IMR-90 (cell line): ENCODE results near the gene GSK3B. TPM values are rescaled to one million over a fixed set of nuclear protein-coding genes. Genes with fewer than 3 reads are reported as not detected.

Experiments
- ATAC-seq: fragments of 200-7000 bp; cut with Tn5 transposase; 2 replicates; pipeline ENCODE4 v1.9.1; 2020; ENCODE audit warnings: low read depth, mild to moderate bottlenecking, moderate library complexity
- BruUV-seq: library from RNA; stranded (reverse); fragments of 400-500 nt; replicated peaks from 2 replicates; lab custom pipeline; 2021; lab: Mats Ljungman, UMichigan
- CTCF ChIA-PET: fragments of 300-600 bp; formaldehyde crosslinking; extraction: SDS; loops from one replicate; lab custom pipeline; 2021; ENCODE audit warnings: antibody characterized with exemption; lab: Yijun Ruan, JAX
- POLR2A ChIA-PET: fragments of 300-600 bp; sonication (Branson Sonifier 250); formaldehyde crosslinking; loops from one replicate; lab custom pipeline; 2022; ENCODE audit warnings: antibody characterized with exemption; ENCODE audit not compliant: unreplicated experiment; lab: Charles Lee
- DNase-seq: peaks from one replicate; pipeline ENCODE4 v3.0.0; 2013
- H2AFZ ChIP-seq: replicated peaks from 2 replicates; pipeline ENCODE3; 2013; ENCODE audit warnings: low read length, mild to moderate bottlenecking; ENCODE audit not compliant: poor library complexity
- H2AK5ac ChIP-seq: 2 replicates; pipeline ENCODE4 v1.6.1; 2013; ENCODE audit warnings: low read depth, low read length, inconsistent platforms
- H2AK9ac ChIP-seq: replicated peaks from 2 replicates; pipeline ENCODE3; 2013; ENCODE audit warnings: mild to moderate bottlenecking, low read depth, low read length, moderate library complexity; ENCODE audit not compliant: poor library complexity
- H2BK120ac ChIP-seq: 2 replicates; pipeline ENCODE4 v1.6.1; 2013; ENCODE audit warnings: low read depth, low read length, inconsistent platforms
- H2BK15ac ChIP-seq: 3 replicates; pipeline ENCODE4 v1.6.1; 2013; ENCODE audit warnings: low read depth, low read length, inconsistent platforms
- H2BK20ac ChIP-seq: 2 replicates; pipeline ENCODE4 v1.6.1; 2013; ENCODE audit warnings: low read depth, mild to moderate bottlenecking, inconsistent platforms, low read length, moderate library complexity
- H2BK5ac ChIP-seq: 2 replicates; pipeline ENCODE4 v1.6.1; 2013; ENCODE audit warnings: mild to moderate bottlenecking, low read depth, low read length, inconsistent platforms; ENCODE audit not compliant: poor library complexity, severe bottlenecking
- H3K14ac ChIP-seq: replicated peaks from 2 replicates; pipeline ENCODE4 v1.6.1; 2013; ENCODE audit warnings: low read depth, low read length, inconsistent platforms
- H3K18ac ChIP-seq: 2 replicates; pipeline ENCODE4 v1.6.1; 2013; ENCODE audit warnings: low read depth, low read length, control low read depth
- H3K23ac ChIP-seq: 2 replicates; pipeline ENCODE4 v1.6.1; 2013; ENCODE audit warnings: low read depth, low read length, inconsistent platforms
- H3K27ac ChIP-seq: 2 replicates; pipeline ENCODE4 v1.5.1; 2013; ENCODE audit warnings: mild to moderate bottlenecking, control low read depth, low read length; ENCODE audit not compliant: insufficient read depth
- H3K27me3 ChIP-seq: 2 replicates; pipeline ENCODE4 v1.6.1; 2013; ENCODE audit warnings: low read length; ENCODE audit not compliant: control insufficient read depth, insufficient read depth
- H3K36me3 ChIP-seq: 2 replicates; pipeline ENCODE4 v1.6.1; 2013; ENCODE audit warnings: low read length, mixed read lengths; ENCODE audit not compliant: control insufficient read depth, insufficient read depth
- H3K4ac ChIP-seq: 2 replicates; pipeline ENCODE4 v1.6.1; 2013; ENCODE audit warnings: low read depth, low read length, inconsistent platforms
- H3K4me1 ChIP-seq: 2 replicates; pipeline ENCODE4 v1.6.1; 2013; ENCODE audit warnings: low read length, mixed read lengths; ENCODE audit not compliant: control insufficient read depth, insufficient read depth
- H3K4me2 ChIP-seq: 2 replicates; pipeline ENCODE4 v1.6.1; 2013; ENCODE audit warnings: low read depth, mild to moderate bottlenecking, control low read depth, low read length, moderate library complexity
- H3K4me3 ChIP-seq: 2 replicates; pipeline ENCODE4 v1.5.1; 2013; ENCODE audit warnings: low read depth, mild to moderate bottlenecking, control low read depth, low read length, moderate library complexity; ENCODE audit not compliant: insufficient read depth
- H3K56ac ChIP-seq: 2 replicates; pipeline ENCODE4 v1.6.1; 2013; ENCODE audit warnings: low read length, inconsistent platforms; ENCODE audit not compliant: insufficient read depth; ENCODE audit errors: extremely low read depth
- H3K79me1 ChIP-seq, 2 experiments: 2 replicates each; pipeline ENCODE4 v1.6.1; 2013; ENCODE audit warnings: low read length in 2 of 2, inconsistent platforms in 1 of 2, low read depth in 1 of 2
- H3K9ac ChIP-seq: 2 replicates; pipeline ENCODE4 v1.6.1; 2013; ENCODE audit warnings: low read depth, low read length, control low read depth
- H3K9me1 ChIP-seq: 2 replicates; pipeline ENCODE4 v1.6.1; 2013; ENCODE audit warnings: low read length, inconsistent platforms; ENCODE audit not compliant: insufficient read depth
- H3K9me3 ChIP-seq: 2 replicates; pipeline ENCODE4 v1.6.1; 2013; ENCODE audit warnings: low read length; ENCODE audit not compliant: control insufficient read depth, insufficient read depth
- H4K20me1 ChIP-seq: 2 replicates; pipeline ENCODE4 v1.6.1; 2013; ENCODE audit warnings: low read length, inconsistent platforms; ENCODE audit not compliant: insufficient read depth
- H4K5ac ChIP-seq: 2 replicates; pipeline ENCODE4 v1.6.1; 2013; ENCODE audit warnings: mild to moderate bottlenecking, low read depth, low read length, control low read depth
- H4K8ac ChIP-seq, 2 experiments: 2 replicates each; pipeline ENCODE4 v1.6.1; 2013; ENCODE audit warnings: low read depth in 2 of 2, low read length in 2 of 2, control low read depth in 1 of 2, inconsistent platforms in 1 of 2
- H4K91ac ChIP-seq: 2 replicates; pipeline ENCODE4 v1.6.1; 2013; ENCODE audit warnings: low read depth, low read length, inconsistent platforms; ENCODE audit not compliant: insufficient read depth
- BHLHE40 ChIP-seq: fragments of 150-350 bp; IDR thresholded peaks from 2 replicates; pipeline ENCODE4 v1.6.1; 2016; ENCODE audit warnings: mild to moderate bottlenecking, low read depth, low read length
- CEBPB ChIP-seq: IDR thresholded peaks from 2 replicates; pipeline ENCODE4 v1.6.1; 2012; ENCODE audit warnings: low read depth, low read length, improper control_type of control experiment
- CHD1 ChIP-seq: IDR thresholded peaks from 2 replicates; pipeline ENCODE4 v1.6.1; 2012; ENCODE audit warnings: low read depth, low read length, improper control_type of control experiment
- FOS ChIP-seq: fragments of 150-350 bp; IDR thresholded peaks from 2 replicates; pipeline ENCODE4 v1.6.1; 2016; ENCODE audit warnings: low read depth, low read length
- MAFK ChIP-seq: IDR thresholded peaks from 2 replicates; pipeline ENCODE4 v1.6.1; 2012; ENCODE audit warnings: low read depth, low read length, improper control_type of control experiment
- MAZ ChIP-seq: IDR thresholded peaks from 2 replicates; pipeline ENCODE4 v1.6.1; 2012; ENCODE audit warnings: low read depth, mild to moderate bottlenecking, low read length, improper control_type of control experiment, moderate library complexity, borderline replicate concordance
- MXI1 ChIP-seq: IDR thresholded peaks from 2 replicates; pipeline ENCODE4 v1.6.1; 2012; ENCODE audit warnings: low read depth, mild to moderate bottlenecking, low read length, moderate library complexity, borderline replicate concordance
- NFE2L2 ChIP-seq: fragments of 150-350 bp; IDR thresholded peaks from 2 replicates; pipeline ENCODE4 v1.6.1; 2016; ENCODE audit warnings: low read depth, mild to moderate bottlenecking, low read length
- POLR2A ChIP-seq: IDR thresholded peaks from 2 replicates; pipeline ENCODE4 v1.6.1; 2012; ENCODE audit warnings: mild to moderate bottlenecking, low read depth, low read length
- RAD21 ChIP-seq: IDR thresholded peaks from 2 replicates; pipeline ENCODE4 v1.6.1; 2012; ENCODE audit warnings: low read length, improper control_type of control experiment
- RCOR1 ChIP-seq: IDR thresholded peaks from 2 replicates; pipeline ENCODE4 v1.6.1; 2012; ENCODE audit warnings: mild to moderate bottlenecking, low read length, improper control_type of control experiment; ENCODE audit not compliant: insufficient replicate concordance
- RFX5 ChIP-seq: IDR thresholded peaks from 2 replicates; pipeline ENCODE4 v1.8.0; 2012; ENCODE audit warnings: low read depth, mild to moderate bottlenecking, low read length, moderate library complexity
- SMC3 ChIP-seq: fragments of 150-350 bp; IDR thresholded peaks from 2 replicates; pipeline ENCODE4 v1.6.1; 2016; ENCODE audit warnings: low read depth, mild to moderate bottlenecking, antibody characterized with exemption, low read length, moderate library complexity
- WGBS, 2 experiments: methylation state at CpG; one replicate each; pipeline versions ENCODE4 v1.1.5 to v1.1.7; 2013; ENCODE audit warnings: missing lambda C conversion rate in 2 of 2; ENCODE audit not compliant: insufficient read length in 1 of 2; ENCODE audit errors: extremely low coverage in 2 of 2; 5-methylcytosine and 5-hydroxymethylcytosine counted together
- dilution Hi-C: fragments of 300-500 bp; cut with HindIII; formaldehyde crosslinking; loops from one replicate; pipeline ENCODE4 v1.14.3; 2018; ENCODE audit warnings: low sequenced_read_pairs; ENCODE audit not compliant: unreplicated experiment
- in situ Hi-C: fragments of 300-500 bp; cut with MboI; formaldehyde crosslinking; loops from 3 replicates; pipeline ENCODE4 v1.14.3; 2019; ENCODE audit warnings: low sequenced_read_pairs, inconsistent platforms, mixed read lengths
- intact Hi-C: fragments of 100-400 bp; cut with micrococcal nuclease; formaldehyde crosslinking; loops from 2 replicates; pipeline ENCODE4 v1.10.0; 2022
- polyA plus RNA-seq, 3 experiments: library from polyadenylated mRNA; depleted of rRNA; stranded (reverse); fragments of >200 nt; gene quantifications; 2 replicates each; pipeline ENCODE4 v1.2.3, GENCODE V29; 2012; ENCODE audit warnings: low replicate concordance in 1 of 3
- total RNA-seq: library from RNA; depleted of rRNA; stranded (reverse); fragments of >200 nt; gene quantifications from 2 replicates; pipeline ENCODE4 v1.2.3, GENCODE V29; 2012
- TF ChIP-seq, protein P1 (sequence below): fragments of 150-350 bp; IDR thresholded peaks from 2 replicates; pipeline ENCODE4 v1.6.1; 2016; ENCODE audit warnings: low read depth, mild to moderate bottlenecking, low read length, moderate library complexity, borderline replicate concordance
- TF ChIP-seq, protein P2 (sequence below): conservative IDR thresholded peaks from 2 replicates; pipeline ENCODE4 v1.5.1; 2012; ENCODE audit warnings: mild to moderate bottlenecking, low read depth, low read length, improper control_type of control experiment

GSK3B gene
- total and polyA plus RNA-seq, 2 of the 4 experiments (the other 2 are of a cell fraction): 19.2 to 33.2 TPM

GRCh38 chr3:120024103-120024502 is 70.1 kb downstream of the GSK3B start:
- Histone ChIP-seq H4K20me1 (peaks cover 91% of the 10 kb centered on the region), H2BK120ac (no peak overlapping the region), H3K36me3 (no peaks in the 10 kb centered on the region), H3K18ac (no peak overlapping the region), H3K4me3 (no peak overlapping the region), H3K56ac (no peak overlapping the region), H2BK20ac (no peak overlapping the region), H3K23ac (no peak overlapping the region), H2AFZ (no peak overlapping the region), H4K91ac (no peak overlapping the region), H3K9me3 (no peaks in the 10 kb centered on the region), H2AK9ac (no peak overlapping the region), H2AK5ac (no peak overlapping the region), H3K4ac (no peak overlapping the region), H4K8ac (no peak overlapping the region), H3K14ac (no peak overlapping the region), H3K79me1 (peaks cover 12 to 76% of the 10 kb centered on the region in 2 experiments), H2BK5ac (no peak overlapping the region), H3K4me1 (no peaks in the 10 kb centered on the region; the same call in 1 of the 2 replicates), H3K27ac (no peak overlapping the region), H3K9ac (no peak overlapping the region), H3K9me1 (peaks cover 10% of the 10 kb centered on the region), H4K5ac (no peak overlapping the region), H2BK15ac (no peak overlapping the region), H3K4me2 (no peak overlapping the region), H3K27me3 (no peaks in the 10 kb centered on the region)
- no peak for TF ChIP-seq MAZ
- no peak for TF ChIP-seq RCOR1
- no peak for TF ChIP-seq CHD1
- no peak for TF ChIP-seq FOS
- TF ChIP-seq POLR2A: no peak
- TF ChIP-seq BHLHE40: no peak
- no peak for TF ChIP-seq CEBPB
- TF ChIP-seq RAD21: no peak
- TF ChIP-seq, protein P1, sequence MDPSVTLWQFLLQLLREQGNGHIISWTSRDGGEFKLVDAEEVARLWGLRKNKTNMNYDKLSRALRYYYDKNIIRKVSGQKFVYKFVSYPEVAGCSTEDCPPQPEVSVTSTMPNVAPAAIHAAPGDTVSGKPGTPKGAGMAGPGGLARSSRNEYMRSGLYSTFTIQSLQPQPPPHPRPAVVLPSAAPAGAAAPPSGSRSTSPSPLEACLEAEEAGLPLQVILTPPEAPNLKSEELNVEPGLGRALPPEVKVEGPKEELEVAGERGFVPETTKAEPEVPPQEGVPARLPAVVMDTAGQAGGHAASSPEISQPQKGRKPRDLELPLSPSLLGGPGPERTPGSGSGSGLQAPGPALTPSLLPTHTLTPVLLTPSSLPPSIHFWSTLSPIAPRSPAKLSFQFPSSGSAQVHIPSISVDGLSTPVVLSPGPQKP: no peak
- no peak for TF ChIP-seq MXI1
- TF ChIP-seq RFX5: no peak
- TF ChIP-seq MAFK: no peak
- no peak for TF ChIP-seq SMC3
- TF ChIP-seq, protein P2, sequence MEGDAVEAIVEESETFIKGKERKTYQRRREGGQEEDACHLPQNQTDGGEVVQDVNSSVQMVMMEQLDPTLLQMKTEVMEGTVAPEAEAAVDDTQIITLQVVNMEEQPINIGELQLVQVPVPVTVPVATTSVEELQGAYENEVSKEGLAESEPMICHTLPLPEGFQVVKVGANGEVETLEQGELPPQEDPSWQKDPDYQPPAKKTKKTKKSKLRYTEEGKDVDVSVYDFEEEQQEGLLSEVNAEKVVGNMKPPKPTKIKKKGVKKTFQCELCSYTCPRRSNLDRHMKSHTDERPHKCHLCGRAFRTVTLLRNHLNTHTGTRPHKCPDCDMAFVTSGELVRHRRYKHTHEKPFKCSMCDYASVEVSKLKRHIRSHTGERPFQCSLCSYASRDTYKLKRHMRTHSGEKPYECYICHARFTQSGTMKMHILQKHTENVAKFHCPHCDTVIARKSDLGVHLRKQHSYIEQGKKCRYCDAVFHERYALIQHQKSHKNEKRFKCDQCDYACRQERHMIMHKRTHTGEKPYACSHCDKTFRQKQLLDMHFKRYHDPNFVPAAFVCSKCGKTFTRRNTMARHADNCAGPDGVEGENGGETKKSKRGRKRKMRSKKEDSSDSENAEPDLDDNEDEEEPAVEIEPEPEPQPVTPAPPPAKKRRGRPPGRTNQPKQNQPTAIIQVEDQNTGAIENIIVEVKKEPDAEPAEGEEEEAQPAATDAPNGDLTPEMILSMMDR: no peak
- TF ChIP-seq NFE2L2: no peak
- ChIA-PET CTCF (interaction anchor here (0.6 kb wide), 1 partner anchor 69 kb away, joined by 3 read pairs; no protein-coding TSS in a partner anchor), POLR2A (no interaction called here)
- intact Hi-C loops (no loop called here), in situ Hi-C loops (no loop called here), dilution Hi-C loops (no loop called here)
- ATAC-seq (no peak), DNase-seq (no peak)
- WGBS, 2 experiments: no CpG with 5 or more reads among the region's 1 CpG
- BruUV-seq: no TSS peak
